ENCODE results near the gene CTSC. TPM values are rescaled to one million over a fixed set of nuclear protein-coding genes. Genes with fewer than 3 reads are reported as not detected.

The CTSC gene
- total and polyA plus RNA-seq, 11 donors: 8.9 to 289 (median 19.2) TPM

GRCh38 chr11:88358040-88358431 is 20.5 kb upstream of the CTSC start:
- DNase-seq: no peak
- no peak for TF ChIP-seq POLR2A (IDR thresholded peaks at IDR 0.05)
- intact Hi-C loops (cut with DNase I): no loop called here
- Histone ChIP-seq H3K4me3 (no peak overlapping the region), H3K27ac (peak overlapping the region in 3 of 12 donors; percentile 22 to 78 (median 28)), H3K27me3 (no peaks in the 10 kb centered on the region), H3K4me1 (peaks cover 0 to 66% (median 0%) of the 10 kb centered on the region in 12 donors), H3K9me3 (no peaks in the 10 kb centered on the region), H3K36me3 (no peaks in the 10 kb centered on the region)
- WGBS, 4 donors: 81 to 92% (median 87%) methylated on average over 2 of the region's 2 CpGs
- ATAC-seq: no peak

GRCh38 chr11:88357323-88358039 is 19.9 kb upstream of the CTSC start:
- no peak for DNase-seq
- no peak overlapping the region for H3K4me3 ChIP-seq
- no peak for TF ChIP-seq POLR2A (IDR thresholded peaks at IDR 0.05)
- no peak for TF ChIP-seq CTCF (IDR thresholded peaks at IDR 0.05)
- ATAC-seq: peak in 3 of 4 donors; percentile 34 to 70 (median 45)
- H3K27me3 ChIP-seq: no peaks in the 10 kb centered on the region
- H3K27ac ChIP-seq: peak overlapping the region in 6 of 12 donors; percentile 3 to 78 (median 18)
- 70 to 80% (median 76%) methylated on average over 3 of the region's 3 CpGs for WGBS, 4 donors
- intact Hi-C loops (cut with DNase I): no loop called here
- peaks cover 0 to 65% (median 0%) of the 10 kb centered on the region in 12 donors for H3K4me1 ChIP-seq
- no peaks in the 10 kb centered on the region for H3K9me3 ChIP-seq
- H3K36me3 ChIP-seq: no peaks in the 10 kb centered on the region

- ATAC-seq (no peak), DNase-seq (no peak)
- Histone ChIP-seq H3K4me1 (peaks cover 0 to 65% (median 0%) of the 10 kb centered on the region in 12 donors), H3K9me3 (no peaks in the 10 kb centered on the region), H3K27me3 (no peaks in the 10 kb centered on the region), H3K36me3 (no peaks in the 10 kb centered on the region), H3K27ac (no peak overlapping the region), H3K4me3 (no peak overlapping the region)
- 41 to 62% (median 52%) methylated on average over 2 of the region's 2 CpGs for WGBS, 4 donors
- intact Hi-C loops (cut with DNase I): no loop called here
- TF ChIP-seq POLR2A (IDR thresholded peaks at IDR 0.05) (no peak), CTCF (IDR thresholded peaks at IDR 0.05) (no peak)
These were observed 18.4 kb upstream of the CTSC start for GRCh38 chr11:88355887-88356286.

GRCh38 chr11:88354912-88355311 is 17.4 kb upstream of the CTSC start:
- H3K4me3 ChIP-seq: no peak overlapping the region
- TF ChIP-seq CTCF (IDR thresholded peaks at IDR 0.05) (no peak), POLR2A (IDR thresholded peaks at IDR 0.05) (no peak)
- H3K27me3 ChIP-seq: no peaks in the 10 kb centered on the region
- DNase-seq (no peak), ATAC-seq (no peak)
- H3K9me3 ChIP-seq: no peaks in the 10 kb centered on the region
- 81 to 88% (median 84%) methylated on average over 2 of the region's 2 CpGs for WGBS, 4 donors
- peak overlapping the region in 1 of 12 donors; percentile 74 for H3K27ac ChIP-seq
- H3K36me3 ChIP-seq: no peaks in the 10 kb centered on the region
- intact Hi-C loops (cut with DNase I): no loop called here
- peaks cover 0 to 60% (median 0%) of the 10 kb centered on the region in 12 donors for H3K4me1 ChIP-seq
